ENCODE measurements around the gene EFNB2. TPM values are rescaled to one million over a fixed set of nuclear protein-coding genes. Genes with fewer than 3 reads are reported as not detected.

The EFNB2 gene
- total and polyA plus RNA-seq, 4 donors = 2.6 to 6.1 (median 3.4) TPM

DNA sequence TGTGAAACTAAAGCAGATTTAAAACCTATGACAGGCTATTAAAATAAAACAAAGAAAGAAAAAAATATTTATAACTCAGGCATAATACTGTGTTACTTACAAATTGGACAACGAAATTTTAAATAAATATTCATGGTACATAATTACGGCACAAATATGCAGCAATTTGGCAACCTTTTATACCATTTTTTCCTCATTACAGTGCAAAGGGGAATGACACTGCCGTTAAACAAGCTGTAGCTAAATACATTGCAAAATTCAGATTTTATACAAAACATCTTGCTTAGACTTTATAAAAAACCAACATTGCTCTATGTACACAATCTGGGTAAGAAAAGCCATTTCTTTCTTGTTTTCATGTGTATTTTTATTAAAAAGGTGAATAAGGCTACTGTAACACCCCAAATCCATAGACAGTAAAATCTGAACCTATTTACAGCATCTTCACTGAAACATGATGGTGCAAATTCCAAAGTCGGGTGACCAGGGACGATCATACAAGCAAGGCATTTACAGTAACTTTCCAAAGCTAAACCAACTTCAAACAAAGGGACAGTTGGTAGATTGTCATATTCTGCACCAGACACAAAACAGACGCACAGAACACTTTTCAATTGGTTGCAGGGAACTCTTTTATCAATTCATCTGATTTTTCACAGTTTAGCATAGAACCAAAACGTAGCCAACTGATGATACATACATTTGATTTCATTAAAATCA, 45.5 kb downstream of the EFNB2 start (continued):
- TF ChIP-seq, protein P1, sequence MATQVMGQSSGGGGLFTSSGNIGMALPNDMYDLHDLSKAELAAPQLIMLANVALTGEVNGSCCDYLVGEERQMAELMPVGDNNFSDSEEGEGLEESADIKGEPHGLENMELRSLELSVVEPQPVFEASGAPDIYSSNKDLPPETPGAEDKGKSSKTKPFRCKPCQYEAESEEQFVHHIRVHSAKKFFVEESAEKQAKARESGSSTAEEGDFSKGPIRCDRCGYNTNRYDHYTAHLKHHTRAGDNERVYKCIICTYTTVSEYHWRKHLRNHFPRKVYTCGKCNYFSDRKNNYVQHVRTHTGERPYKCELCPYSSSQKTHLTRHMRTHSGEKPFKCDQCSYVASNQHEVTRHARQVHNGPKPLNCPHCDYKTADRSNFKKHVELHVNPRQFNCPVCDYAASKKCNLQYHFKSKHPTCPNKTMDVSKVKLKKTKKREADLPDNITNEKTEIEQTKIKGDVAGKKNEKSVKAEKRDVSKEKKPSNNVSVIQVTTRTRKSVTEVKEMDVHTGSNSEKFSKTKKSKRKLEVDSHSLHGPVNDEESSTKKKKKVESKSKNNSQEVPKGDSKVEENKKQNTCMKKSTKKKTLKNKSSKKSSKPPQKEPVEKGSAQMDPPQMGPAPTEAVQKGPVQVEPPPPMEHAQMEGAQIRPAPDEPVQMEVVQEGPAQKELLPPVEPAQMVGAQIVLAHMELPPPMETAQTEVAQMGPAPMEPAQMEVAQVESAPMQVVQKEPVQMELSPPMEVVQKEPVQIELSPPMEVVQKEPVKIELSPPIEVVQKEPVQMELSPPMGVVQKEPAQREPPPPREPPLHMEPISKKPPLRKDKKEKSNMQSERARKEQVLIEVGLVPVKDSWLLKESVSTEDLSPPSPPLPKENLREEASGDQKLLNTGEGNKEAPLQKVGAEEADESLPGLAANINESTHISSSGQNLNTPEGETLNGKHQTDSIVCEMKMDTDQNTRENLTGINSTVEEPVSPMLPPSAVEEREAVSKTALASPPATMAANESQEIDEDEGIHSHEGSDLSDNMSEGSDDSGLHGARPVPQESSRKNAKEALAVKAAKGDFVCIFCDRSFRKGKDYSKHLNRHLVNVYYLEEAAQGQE (IDR thresholded peaks at IDR 0.05) = no peak
- TF ChIP-seq EGR1 (IDR thresholded peaks at IDR 0.05; ENCODE audit: low read depth in 2 of 2) = no peak
- TF ChIP-seq, protein P2, sequence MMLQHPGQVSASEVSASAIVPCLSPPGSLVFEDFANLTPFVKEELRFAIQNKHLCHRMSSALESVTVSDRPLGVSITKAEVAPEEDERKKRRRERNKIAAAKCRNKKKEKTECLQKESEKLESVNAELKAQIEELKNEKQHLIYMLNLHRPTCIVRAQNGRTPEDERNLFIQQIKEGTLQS (IDR thresholded peaks at IDR 0.05) = no peak

DNA sequence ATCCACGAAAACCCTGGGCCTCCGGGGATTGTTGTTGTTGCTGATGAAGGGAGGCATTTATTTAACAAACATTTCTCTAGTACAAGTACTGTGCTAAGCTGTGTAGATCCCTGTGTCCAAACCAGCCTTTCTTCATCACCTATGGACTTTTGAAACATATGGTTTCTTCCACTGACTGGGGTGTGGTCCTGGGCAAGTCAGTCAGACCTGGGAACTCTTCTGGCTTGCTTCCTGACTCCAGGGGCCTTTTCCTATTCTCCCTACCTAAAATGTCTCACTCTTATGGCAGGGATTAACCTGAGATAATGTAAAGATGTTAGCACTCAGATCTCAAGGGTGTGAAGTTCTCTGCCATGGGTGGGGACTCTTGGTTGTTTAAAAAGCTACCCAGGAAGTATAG, 46.8 kb downstream of the EFNB2 start:
- DNase-seq (ENCODE audit: low spot score) = no peak
- peaks cover 0 to 1% (median 0%) of the 10 kb centered on the region in 4 donors for H3K4me1 ChIP-seq (ENCODE audit: control insufficient read depth in 4 of 4, insufficient read depth in 4 of 4, low read length in 3 of 4)
- H3K36me3 ChIP-seq (ENCODE audit: control insufficient read depth in 4 of 4, insufficient read depth in 3 of 4, low read depth in 1 of 4, low read length in 3 of 4) = no peaks in the 10 kb centered on the region
- no peak overlapping the region for H3K9ac ChIP-seq (ENCODE audit: low read depth in 1 of 2, low read length in 2 of 2)
- peaks cover 0 to 4% (median 0%) of the 10 kb centered on the region in 4 donors for H3K27me3 ChIP-seq (ENCODE audit: control insufficient read depth in 4 of 4, insufficient read depth in 4 of 4, low read length in 3 of 4)
- H3K27ac ChIP-seq (ENCODE audit: low read depth in 1 of 2, low read length in 2 of 2) = no peak overlapping the region
- WGBS = 85% methylated on average over 2 of the region's 2 CpGs
- H3K4me3 ChIP-seq (ENCODE audit: low read depth in 1 of 3, low read length in 3 of 3) = no peak overlapping the region
- TF ChIP-seq NR2F2 (IDR thresholded peaks at IDR 0.05) (no peak), FOXA2 (IDR thresholded peaks at IDR 0.05) (no peak), EGR1 (IDR thresholded peaks at IDR 0.05; ENCODE audit: low read depth in 2 of 2) (no peak), SP1 (IDR thresholded peaks at IDR 0.05) (no peak)
- TF ChIP-seq, protein P3, sequence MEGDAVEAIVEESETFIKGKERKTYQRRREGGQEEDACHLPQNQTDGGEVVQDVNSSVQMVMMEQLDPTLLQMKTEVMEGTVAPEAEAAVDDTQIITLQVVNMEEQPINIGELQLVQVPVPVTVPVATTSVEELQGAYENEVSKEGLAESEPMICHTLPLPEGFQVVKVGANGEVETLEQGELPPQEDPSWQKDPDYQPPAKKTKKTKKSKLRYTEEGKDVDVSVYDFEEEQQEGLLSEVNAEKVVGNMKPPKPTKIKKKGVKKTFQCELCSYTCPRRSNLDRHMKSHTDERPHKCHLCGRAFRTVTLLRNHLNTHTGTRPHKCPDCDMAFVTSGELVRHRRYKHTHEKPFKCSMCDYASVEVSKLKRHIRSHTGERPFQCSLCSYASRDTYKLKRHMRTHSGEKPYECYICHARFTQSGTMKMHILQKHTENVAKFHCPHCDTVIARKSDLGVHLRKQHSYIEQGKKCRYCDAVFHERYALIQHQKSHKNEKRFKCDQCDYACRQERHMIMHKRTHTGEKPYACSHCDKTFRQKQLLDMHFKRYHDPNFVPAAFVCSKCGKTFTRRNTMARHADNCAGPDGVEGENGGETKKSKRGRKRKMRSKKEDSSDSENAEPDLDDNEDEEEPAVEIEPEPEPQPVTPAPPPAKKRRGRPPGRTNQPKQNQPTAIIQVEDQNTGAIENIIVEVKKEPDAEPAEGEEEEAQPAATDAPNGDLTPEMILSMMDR (IDR thresholded peaks at IDR 0.05; ENCODE audit: low read depth, low read length, missing input control) = no peak
- H3K9me3 ChIP-seq (ENCODE audit: control insufficient read depth in 4 of 4, low read length in 3 of 4) = no peaks in the 10 kb centered on the region

DNA sequence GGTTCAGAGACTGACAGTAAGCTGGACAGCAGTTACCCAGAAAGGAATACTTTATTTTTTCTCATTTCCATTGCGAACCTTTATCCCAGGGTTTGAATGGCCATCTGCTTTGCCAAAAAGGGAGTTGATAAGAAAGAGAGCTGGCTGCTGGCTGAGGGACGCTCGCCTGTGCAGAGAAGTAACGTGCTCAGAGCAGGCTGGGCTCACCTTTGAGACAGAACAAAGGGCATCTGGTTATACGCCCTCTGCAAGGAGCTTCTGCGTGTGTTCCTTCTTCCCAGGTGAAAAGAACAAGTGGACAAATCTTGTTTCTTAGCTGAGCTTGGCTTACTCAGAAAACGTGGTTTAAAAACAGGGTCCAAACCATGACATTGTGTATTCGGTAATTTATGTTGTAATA, 47.4 kb downstream of the EFNB2 start:
- Histone ChIP-seq H3K9me3 (ENCODE audit: control insufficient read depth in 4 of 4, low read length in 3 of 4) (no peaks in the 10 kb centered on the region), H3K4me1 (ENCODE audit: control insufficient read depth in 4 of 4, insufficient read depth in 4 of 4, low read length in 3 of 4) (peaks cover 0 to 1% (median 0%) of the 10 kb centered on the region in 4 donors), H3K36me3 (ENCODE audit: control insufficient read depth in 4 of 4, insufficient read depth in 3 of 4, low read depth in 1 of 4, low read length in 3 of 4) (no peaks in the 10 kb centered on the region), H3K9ac (ENCODE audit: low read depth in 1 of 2, low read length in 2 of 2) (no peak overlapping the region), H3K27me3 (ENCODE audit: control insufficient read depth in 4 of 4, insufficient read depth in 4 of 4, low read length in 3 of 4) (peaks cover 0 to 4% (median 0%) of the 10 kb centered on the region in 4 donors), H3K4me3 (ENCODE audit: low read depth in 1 of 3, low read length in 3 of 3) (no peak overlapping the region), H3K27ac (ENCODE audit: low read depth in 1 of 2, low read length in 2 of 2) (no peak overlapping the region)
- DNase-seq (ENCODE audit: low spot score) = no peak
- TF ChIP-seq SP1 (IDR thresholded peaks at IDR 0.05) = no peak
- TF ChIP-seq GABPA (IDR thresholded peaks at IDR 0.05 in 1 of 2, conservative IDR thresholded peaks at IDR 0.05 in 1 of 2) = no peak
- no peak for TF ChIP-seq FOXA1 (IDR thresholded peaks at IDR 0.05)
- TF ChIP-seq, protein P3 (IDR thresholded peaks at IDR 0.05; ENCODE audit: low read depth, low read length, missing input control) = no peak
- no peak for TF ChIP-seq FOXA2 (IDR thresholded peaks at IDR 0.05)
- TF ChIP-seq, protein P1 (IDR thresholded peaks at IDR 0.05) = no peak
- TF ChIP-seq HNF4G (IDR thresholded peaks at IDR 0.05) = no peak
- TF ChIP-seq NR2F2 (IDR thresholded peaks at IDR 0.05) = no peak
- no peak for TF ChIP-seq TAF1 (conservative IDR thresholded peaks at IDR 0.05)
- WGBS = 58% methylated on average over 8 of the region's 8 CpGs

All from liver (tissue), 9 donors.